A549 (cell line): ENCODE results near the gene PON1.

Experiments
- BHLHE40 ChIP-seq: IDR thresholded peaks from 2 replicates; pipeline ENCODE4 v1.6.1; 2012; ENCODE audit warnings: low read depth, low read length, inconsistent platforms
- CEBPB ChIP-seq, 2 experiments: fragments of >200 bp in 1 of 2; sonication (Bioruptor Twin) in 1 of 2; formaldehyde crosslinking in 1 of 2; IDR thresholded peaks; 2 replicates each; pipeline ENCODE4 v1.6.1; 2012 to 2016
- JUN ChIP-seq, 2 experiments: fragments of >200 bp; sonication (Bioruptor Twin); formaldehyde crosslinking; IDR thresholded peaks; 2 replicates in 1 of 2; 3 replicates in 1 of 2; pipeline ENCODE4 v1.6.1; 2016 to 2017
- MAFK ChIP-seq: fragments of 450-650 bp; IDR thresholded peaks from 2 replicates; pipeline ENCODE4 v1.6.1; 2014; ENCODE audit not compliant: partially characterized antibody
- NR3C1 ChIP-seq: fragments of >200 bp; sonication (Bioruptor Twin); formaldehyde crosslinking; IDR thresholded peaks from 3 replicates; pipeline ENCODE4 v1.6.1; 2017
- POLR2A ChIP-seq: IDR thresholded peaks from 2 replicates; pipeline ENCODE4 v1.6.1; 2012; ENCODE audit warnings: mild to moderate bottlenecking, low read length
- RAD21 ChIP-seq, 2 experiments: fragments of >200 bp in 1 of 2; sonication (Bioruptor Twin) in 1 of 2; formaldehyde crosslinking in 1 of 2; IDR thresholded peaks in 1 of 2; conservative IDR thresholded peaks in 1 of 2; 2 replicates in 1 of 2; 3 replicates in 1 of 2; pipeline ENCODE4 v1.6.1; 2012 to 2018; ENCODE audit warnings: inconsistent platforms in 1 of 2
- SMC3 ChIP-seq: fragments of >200 bp; sonication (Bioruptor Twin); formaldehyde crosslinking; IDR thresholded peaks from 3 replicates; pipeline ENCODE4 v1.6.1; 2018; ENCODE audit warnings: inconsistent platforms
- SREBF2 ChIP-seq: fragments of 450-650 bp; IDR thresholded peaks from 2 replicates; pipeline ENCODE4 v1.6.1; 2014; ENCODE audit warnings: mild to moderate bottlenecking, moderate library complexity
- TF ChIP-seq, protein P1 (sequence below): fragments of 200-600 bp; sonication (generic); IDR thresholded peaks from 2 replicates; pipeline ENCODE4 v1.6.1; 2016; ENCODE audit warnings: antibody characterized with exemption, mild to moderate bottlenecking, moderate library complexity
- TF ChIP-seq, protein P2 (sequence below): fragments of >200 bp; sonication (Bioruptor Twin); formaldehyde crosslinking; IDR thresholded peaks from 3 replicates; pipeline ENCODE4 v1.5.1; 2016

DNA sequence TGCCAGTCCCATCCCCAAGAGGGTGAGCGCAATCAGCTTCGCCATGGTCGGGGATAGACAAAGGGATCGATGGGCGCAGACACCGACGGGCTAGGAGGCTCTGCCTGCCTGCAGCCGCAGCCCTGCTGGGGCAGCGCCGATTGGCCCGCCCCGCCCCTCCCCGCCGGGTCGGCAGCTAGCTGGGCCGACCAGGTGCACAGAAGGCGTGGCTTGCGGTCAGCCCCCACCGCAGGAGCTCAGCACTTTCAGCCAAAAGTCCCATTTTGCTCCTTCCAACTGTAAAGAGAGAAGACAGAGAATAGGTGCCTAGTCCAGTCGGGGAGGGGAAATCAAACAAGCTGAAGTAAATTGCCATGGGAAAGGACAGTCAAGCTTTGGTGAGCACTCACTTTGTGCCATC, at the start of gene PON1:
- no peak for TF ChIP-seq MAFK
- no peak for TF ChIP-seq POLR2A
- TF ChIP-seq, protein P1, sequence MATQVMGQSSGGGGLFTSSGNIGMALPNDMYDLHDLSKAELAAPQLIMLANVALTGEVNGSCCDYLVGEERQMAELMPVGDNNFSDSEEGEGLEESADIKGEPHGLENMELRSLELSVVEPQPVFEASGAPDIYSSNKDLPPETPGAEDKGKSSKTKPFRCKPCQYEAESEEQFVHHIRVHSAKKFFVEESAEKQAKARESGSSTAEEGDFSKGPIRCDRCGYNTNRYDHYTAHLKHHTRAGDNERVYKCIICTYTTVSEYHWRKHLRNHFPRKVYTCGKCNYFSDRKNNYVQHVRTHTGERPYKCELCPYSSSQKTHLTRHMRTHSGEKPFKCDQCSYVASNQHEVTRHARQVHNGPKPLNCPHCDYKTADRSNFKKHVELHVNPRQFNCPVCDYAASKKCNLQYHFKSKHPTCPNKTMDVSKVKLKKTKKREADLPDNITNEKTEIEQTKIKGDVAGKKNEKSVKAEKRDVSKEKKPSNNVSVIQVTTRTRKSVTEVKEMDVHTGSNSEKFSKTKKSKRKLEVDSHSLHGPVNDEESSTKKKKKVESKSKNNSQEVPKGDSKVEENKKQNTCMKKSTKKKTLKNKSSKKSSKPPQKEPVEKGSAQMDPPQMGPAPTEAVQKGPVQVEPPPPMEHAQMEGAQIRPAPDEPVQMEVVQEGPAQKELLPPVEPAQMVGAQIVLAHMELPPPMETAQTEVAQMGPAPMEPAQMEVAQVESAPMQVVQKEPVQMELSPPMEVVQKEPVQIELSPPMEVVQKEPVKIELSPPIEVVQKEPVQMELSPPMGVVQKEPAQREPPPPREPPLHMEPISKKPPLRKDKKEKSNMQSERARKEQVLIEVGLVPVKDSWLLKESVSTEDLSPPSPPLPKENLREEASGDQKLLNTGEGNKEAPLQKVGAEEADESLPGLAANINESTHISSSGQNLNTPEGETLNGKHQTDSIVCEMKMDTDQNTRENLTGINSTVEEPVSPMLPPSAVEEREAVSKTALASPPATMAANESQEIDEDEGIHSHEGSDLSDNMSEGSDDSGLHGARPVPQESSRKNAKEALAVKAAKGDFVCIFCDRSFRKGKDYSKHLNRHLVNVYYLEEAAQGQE = no peak
- no peak for TF ChIP-seq CEBPB (IDR thresholded peaks at IDR 0.05)
- TF ChIP-seq, protein P2, sequence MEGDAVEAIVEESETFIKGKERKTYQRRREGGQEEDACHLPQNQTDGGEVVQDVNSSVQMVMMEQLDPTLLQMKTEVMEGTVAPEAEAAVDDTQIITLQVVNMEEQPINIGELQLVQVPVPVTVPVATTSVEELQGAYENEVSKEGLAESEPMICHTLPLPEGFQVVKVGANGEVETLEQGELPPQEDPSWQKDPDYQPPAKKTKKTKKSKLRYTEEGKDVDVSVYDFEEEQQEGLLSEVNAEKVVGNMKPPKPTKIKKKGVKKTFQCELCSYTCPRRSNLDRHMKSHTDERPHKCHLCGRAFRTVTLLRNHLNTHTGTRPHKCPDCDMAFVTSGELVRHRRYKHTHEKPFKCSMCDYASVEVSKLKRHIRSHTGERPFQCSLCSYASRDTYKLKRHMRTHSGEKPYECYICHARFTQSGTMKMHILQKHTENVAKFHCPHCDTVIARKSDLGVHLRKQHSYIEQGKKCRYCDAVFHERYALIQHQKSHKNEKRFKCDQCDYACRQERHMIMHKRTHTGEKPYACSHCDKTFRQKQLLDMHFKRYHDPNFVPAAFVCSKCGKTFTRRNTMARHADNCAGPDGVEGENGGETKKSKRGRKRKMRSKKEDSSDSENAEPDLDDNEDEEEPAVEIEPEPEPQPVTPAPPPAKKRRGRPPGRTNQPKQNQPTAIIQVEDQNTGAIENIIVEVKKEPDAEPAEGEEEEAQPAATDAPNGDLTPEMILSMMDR = no peak
- no peak for TF ChIP-seq JUN (IDR thresholded peaks at IDR 0.05)
- no peak for TF ChIP-seq NR3C1
- no peak for TF ChIP-seq BHLHE40
- TF ChIP-seq SMC3 = no peak
- no peak for TF ChIP-seq SREBF2
- TF ChIP-seq RAD21 (conservative IDR thresholded peaks at IDR 0.05 in 1 of 2, IDR thresholded peaks at IDR 0.05 in 1 of 2) = no peak
